MM.1S (cell line): ENCODE results near the gene EEF2K.
"Not testable (repeated sequence)": the region's sequence is repeated elsewhere in the genome, so short reads cannot be mapped to it uniquely, and the experiment has no call there.

Experiments used
- DNase-seq: peaks from one replicate; pipeline ENCODE4 v3.0.0-alpha.2; 2015
- H2AFZ ChIP-seq: fragments of 300-600 bp; sonication (generic); 2 replicates; pipeline ENCODE4 v1.6.0; 2016; ENCODE audit warnings: antibody characterized with exemption, low read length
- H3F3A ChIP-seq: fragments of 300-600 bp; sonication (generic); 2 replicates; pipeline ENCODE4 v1.6.1; 2016; ENCODE audit warnings: mild to moderate bottlenecking, antibody characterized with exemption, low read length, moderate library complexity, mixed read lengths; ENCODE audit not compliant: insufficient read depth
- H3K27ac ChIP-seq: fragments of 300-600 bp; sonication (generic); 2 replicates; pipeline ENCODE4 v1.5.1; 2016; ENCODE audit warnings: mild to moderate bottlenecking, low read length
- H3K27me3 ChIP-seq: fragments of 300-600 bp; sonication (generic); replicated peaks from 2 replicates; pipeline ENCODE4 v1.6.0; 2016; ENCODE audit warnings: low read length; ENCODE audit not compliant: insufficient read depth
- H3K36me3 ChIP-seq: fragments of 300-600 bp; sonication (generic); replicated peaks from 2 replicates; pipeline ENCODE4 v1.6.1; 2016; ENCODE audit warnings: mild to moderate bottlenecking, low read length, mixed read lengths; ENCODE audit not compliant: insufficient read depth
- H3K4me1 ChIP-seq: fragments of 300-600 bp; sonication (generic); 2 replicates; pipeline ENCODE4 v1.6.1; 2016; ENCODE audit warnings: low read length, mixed read lengths
- H3K4me2 ChIP-seq: fragments of 300-600 bp; sonication (generic); 2 replicates; pipeline ENCODE4 v1.6.0; 2016; ENCODE audit warnings: low read depth, low read length
- H3K4me3 ChIP-seq: fragments of 300-600 bp; sonication (generic); 2 replicates; pipeline ENCODE4 v1.5.1; 2016; ENCODE audit warnings: low read length, mixed read lengths
- H3K79me2 ChIP-seq: fragments of 300-600 bp; sonication (generic); 2 replicates; pipeline ENCODE4 v1.6.1; 2016; ENCODE audit warnings: mixed run types, low read length, mixed read lengths
- H3K9ac ChIP-seq: fragments of 300-600 bp; sonication (generic); 2 replicates; pipeline ENCODE4 v1.6.1; 2016; ENCODE audit warnings: low read length, mixed read lengths
- H3K9me2 ChIP-seq: fragments of 300-600 bp; sonication (generic); replicated peaks from 2 replicates; pipeline ENCODE4 v1.6.1; 2016; ENCODE audit warnings: mild to moderate bottlenecking, low read length, mixed read lengths; ENCODE audit not compliant: insufficient read depth
- H3K9me3 ChIP-seq: fragments of 300-600 bp; sonication (generic); replicated peaks from 2 replicates; pipeline ENCODE4 v1.6.1; 2016; ENCODE audit warnings: mild to moderate bottlenecking, low read length, mixed read lengths; ENCODE audit not compliant: insufficient read depth
- H4K20me1 ChIP-seq: fragments of 300-600 bp; sonication (generic); 2 replicates; pipeline ENCODE4 v1.6.1; 2016; ENCODE audit warnings: mild to moderate bottlenecking, low read length, moderate library complexity, mixed read lengths; ENCODE audit not compliant: insufficient read depth
- EZH2 ChIP-seq: fragments of 300-600 bp; sonication (generic); optimal IDR thresholded peaks from 2 replicates; pipeline ENCODE3; 2017; ENCODE audit warnings: low read depth, mild to moderate bottlenecking, antibody characterized with exemption, low read length, mixed read lengths
- EZH2phosphoT487 ChIP-seq: fragments of 300-600 bp; sonication (generic); IDR thresholded peaks from 2 replicates; pipeline ENCODE4 v1.6.1; 2018; ENCODE audit warnings: antibody characterized with exemption, low read length
- TF ChIP-seq, protein P1 (sequence below): fragments of 300-600 bp; sonication (generic); IDR thresholded peaks from 2 replicates; pipeline ENCODE4 v1.5.1; 2016; ENCODE audit warnings: antibody characterized with exemption, low read length, mixed read lengths

Gene EEF2K

GRCh38 chr16:22297871-22298733, 92.0 kb downstream of the EEF2K start:
- Histone ChIP-seq H3K79me2 (peaks cover 58% of the 10 kb centered on the region), H3K36me3 (0 out of 2 replicates have a peak, but pooled peaks cover 1% of the 10 kb centered on the region), H3K9me2 (no peaks in the 10 kb centered on the region), H2AFZ (peak overlapping the region; percentile 47), H3K4me1 (peaks cover 7% of the 10 kb centered on the region; the same call in 1 of the 2 replicates), H3K4me2 (peak overlapping the region; percentile 66), H3K27me3 (no peaks in the 10 kb centered on the region), H3K27ac (peak overlapping the region; percentile 99), H4K20me1 (peaks cover 17% of the 10 kb centered on the region; the same call in 1 of the 2 replicates), H3K9ac (peak overlapping the region; percentile 100), H3K9me3 (no peaks in the 10 kb centered on the region), H3F3A (peaks cover 21% of the 10 kb centered on the region), H3K4me3 (peak overlapping the region; percentile 96)
- TF ChIP-seq EZH2phosphoT487 (no peak), EZH2 (no peak)
- TF ChIP-seq, protein P1, sequence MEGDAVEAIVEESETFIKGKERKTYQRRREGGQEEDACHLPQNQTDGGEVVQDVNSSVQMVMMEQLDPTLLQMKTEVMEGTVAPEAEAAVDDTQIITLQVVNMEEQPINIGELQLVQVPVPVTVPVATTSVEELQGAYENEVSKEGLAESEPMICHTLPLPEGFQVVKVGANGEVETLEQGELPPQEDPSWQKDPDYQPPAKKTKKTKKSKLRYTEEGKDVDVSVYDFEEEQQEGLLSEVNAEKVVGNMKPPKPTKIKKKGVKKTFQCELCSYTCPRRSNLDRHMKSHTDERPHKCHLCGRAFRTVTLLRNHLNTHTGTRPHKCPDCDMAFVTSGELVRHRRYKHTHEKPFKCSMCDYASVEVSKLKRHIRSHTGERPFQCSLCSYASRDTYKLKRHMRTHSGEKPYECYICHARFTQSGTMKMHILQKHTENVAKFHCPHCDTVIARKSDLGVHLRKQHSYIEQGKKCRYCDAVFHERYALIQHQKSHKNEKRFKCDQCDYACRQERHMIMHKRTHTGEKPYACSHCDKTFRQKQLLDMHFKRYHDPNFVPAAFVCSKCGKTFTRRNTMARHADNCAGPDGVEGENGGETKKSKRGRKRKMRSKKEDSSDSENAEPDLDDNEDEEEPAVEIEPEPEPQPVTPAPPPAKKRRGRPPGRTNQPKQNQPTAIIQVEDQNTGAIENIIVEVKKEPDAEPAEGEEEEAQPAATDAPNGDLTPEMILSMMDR, result no peak
- DNase-seq, result peak; percentile 88

DNA sequence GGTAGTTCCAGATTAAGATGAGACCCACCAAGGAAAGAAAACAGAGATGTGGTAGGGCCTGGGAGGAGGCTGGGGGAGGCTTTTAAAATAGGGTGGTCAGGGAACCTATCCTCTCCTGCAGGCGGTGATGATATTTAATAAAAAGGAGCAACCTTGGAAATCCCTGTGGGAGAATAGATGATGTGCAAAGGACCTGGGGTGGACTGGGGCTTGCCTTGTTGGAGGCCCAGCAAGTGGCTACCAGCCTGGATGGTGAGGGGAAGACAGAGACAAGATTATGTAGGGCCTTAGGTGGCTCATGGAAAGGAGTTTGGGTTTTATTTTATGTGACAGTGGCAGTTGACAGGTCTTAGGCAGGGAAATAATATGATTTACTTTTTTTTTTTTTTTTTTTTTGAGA, 93.0 kb downstream of the EEF2K start:
- H3K4me1 ChIP-seq, result peaks cover 7% of the 10 kb centered on the region; the same call in 1 of the 2 replicates
- peaks cover 21% of the 10 kb centered on the region for H3F3A ChIP-seq
- H3K9me2 ChIP-seq, result no peaks in the 10 kb centered on the region
- H2AFZ ChIP-seq, result no peak overlapping the region
- no peaks in the 10 kb centered on the region for H3K9me3 ChIP-seq
- H3K9ac ChIP-seq, result no peak overlapping the region
- 0 out of 2 replicates have a peak, but pooled peaks cover 3% of the 10 kb centered on the region for H3K36me3 ChIP-seq
- H3K27ac ChIP-seq, result peak overlapping the region; percentile 99; the same call in 1 of the 2 replicates
- H4K20me1 ChIP-seq, result peaks cover 20% of the 10 kb centered on the region; the same call in 1 of the 2 replicates
- TF ChIP-seq EZH2phosphoT487, result no peak
- TF ChIP-seq EZH2, result no peak
- TF ChIP-seq, protein P1, result no peak
- DNase-seq, result no peak
- peaks cover 65% of the 10 kb centered on the region for H3K79me2 ChIP-seq
- no peak overlapping the region for H3K4me3 ChIP-seq
- 0 out of 2 replicates have a peak overlapping the region, but pooled peaks have one; percentile 66 for H3K4me2 ChIP-seq
- no peaks in the 10 kb centered on the region for H3K27me3 ChIP-seq

- H3K4me1 ChIP-seq, result peaks cover 7% of the 10 kb centered on the region; the same call in 1 of the 2 replicates
- H2AFZ ChIP-seq, result no peak overlapping the region
- no peak overlapping the region for H3K9ac ChIP-seq
- peaks cover 22% of the 10 kb centered on the region; the same call in 1 of the 2 replicates for H4K20me1 ChIP-seq
- H3K9me3 ChIP-seq, result no peaks in the 10 kb centered on the region
- H3K4me2 ChIP-seq, result no peak overlapping the region
- DNase-seq, result peak; percentile 45
- H3K4me3 ChIP-seq, result no peak overlapping the region
- no peak for TF ChIP-seq EZH2
- TF ChIP-seq, protein P1, result peak; percentile 70
- TF ChIP-seq EZH2phosphoT487, result no peak
- no peaks in the 10 kb centered on the region for H3K9me2 ChIP-seq
- no peaks in the 10 kb centered on the region for H3K27me3 ChIP-seq
- 0 out of 2 replicates have a peak, but pooled peaks cover 3% of the 10 kb centered on the region for H3K36me3 ChIP-seq
- H3K79me2 ChIP-seq, result peaks cover 80% of the 10 kb centered on the region
- H3F3A ChIP-seq, result peaks cover 21% of the 10 kb centered on the region
- H3K27ac ChIP-seq, result no peak overlapping the region
Measured at GRCh38 chr16:22300427-22301071, 94.5 kb downstream of the EEF2K start.

GRCh38 chr16:22301423-22301822, 95.3 kb downstream of the EEF2K start:
- not testable (repeated sequence) for H3K9ac ChIP-seq, H3K36me3 ChIP-seq, DNase-seq, H2AFZ ChIP-seq, H3K27ac ChIP-seq, H3K27me3 ChIP-seq, H3K4me3 ChIP-seq, H3K4me1 ChIP-seq, H3K9me2 ChIP-seq, H3K4me2 ChIP-seq, H3K9me3 ChIP-seq
- peaks cover 16% of the 10 kb centered on the region for H3F3A ChIP-seq
- peaks cover 88% of the 10 kb centered on the region for H3K79me2 ChIP-seq
- peaks cover 22% of the 10 kb centered on the region; the same call in 1 of the 2 replicates for H4K20me1 ChIP-seq
